Smooth muscle cell (in vitro differentiated cells): ENCODE measurements around the gene CNTNAP2. TPM values are rescaled to one million over a fixed set of nuclear protein-coding genes. Genes with fewer than 3 reads are reported as not detected.

ENCODE experiments used
- DNase-seq: peaks from one replicate; lab custom pipeline; 2025; ENCODE audit not compliant: unreplicated experiment; lab: John Stamatoyannopoulos, UW
- H2AFZ ChIP-seq: fragments of 200-600 bp; sonication (generic); 2 replicates; pipeline ENCODE4 v1.6.0; 2016; ENCODE audit warnings: antibody characterized with exemption, low read depth, mild to moderate bottlenecking
- H3F3A ChIP-seq: fragments of 200-600 bp; sonication (generic); 2 replicates; pipeline ENCODE4 v1.6.0; 2017; ENCODE audit warnings: antibody characterized with exemption, low read depth
- H3K27ac ChIP-seq: fragments of 200-600 bp; sonication (generic); 2 replicates; pipeline ENCODE4 v1.5.1; 2016; ENCODE audit warnings: low read depth, mild to moderate bottlenecking
- H3K27me3 ChIP-seq: fragments of 200-600 bp; sonication (generic); 2 replicates; pipeline ENCODE4 v1.6.1; 2016; ENCODE audit warnings: low read depth, mild to moderate bottlenecking
- H3K36me3 ChIP-seq: fragments of 200-600 bp; sonication (generic); 2 replicates; pipeline ENCODE4 v1.5.1; 2016; ENCODE audit warnings: low read depth
- H3K4me1 ChIP-seq: fragments of 200-600 bp; sonication (generic); 2 replicates; pipeline ENCODE4 v1.5.1; 2016; ENCODE audit warnings: low read depth
- H3K4me2 ChIP-seq: fragments of 200-600 bp; sonication (generic); 2 replicates; pipeline ENCODE4 v1.6.0; 2016; ENCODE audit warnings: mild to moderate bottlenecking
- H3K4me3 ChIP-seq: fragments of 200-600 bp; sonication (generic); 2 replicates; pipeline ENCODE4 v1.5.1; 2016; ENCODE audit warnings: mild to moderate bottlenecking
- H3K79me2 ChIP-seq: fragments of 200-600 bp; sonication (generic); 2 replicates; pipeline ENCODE4 v1.6.0; 2016; ENCODE audit warnings: low read depth, mild to moderate bottlenecking
- H3K9ac ChIP-seq: fragments of 200-600 bp; sonication (generic); 2 replicates; pipeline ENCODE4 v1.6.0; 2016; ENCODE audit warnings: low read depth
- H3K9me3 ChIP-seq: fragments of 200-600 bp; sonication (generic); replicated peaks from 2 replicates; pipeline ENCODE4 v1.5.1; 2016; ENCODE audit warnings: low read depth
- H4K20me1 ChIP-seq: fragments of 200-600 bp; sonication (generic); 2 replicates; pipeline ENCODE4 v1.6.0; 2016; ENCODE audit warnings: low read depth
- WGBS: methylation state at CpG from one replicate; pipeline ENCODE4 v1.1.7; 2016; ENCODE audit warnings: low lambda C conversion rate; 5-methylcytosine and 5-hydroxymethylcytosine counted together
- microRNA-seq: library from miRNA; unstranded; fragments of <30 nt; microRNA quantifications from one replicate; pipeline ENCODE4, GENCODE V29; 2016; ENCODE audit warnings: borderline number of aligned reads
- polyA plus RNA-seq: library from polyadenylated mRNA; unstranded; fragments of >200 nt; fragmentation: Nextera tagmentation; extraction: Ambion mirVana; gene quantifications from 2 replicates; pipeline ENCODE4 v1.2.1, GENCODE V29; 2016
- small RNA-seq: library from RNA; depleted of rRNA; stranded (forward); fragments of <200 nt; gene quantifications from one replicate; pipeline ENCODE3, GENCODE V24; 2014
- total RNA-seq: library from RNA; depleted of rRNA; stranded (reverse); fragments of >200 nt; gene quantifications from 2 replicates; pipeline ENCODE4 v1.2.3, GENCODE V29; 2014
- TF ChIP-seq, protein P1 (sequence below): fragments of 200-600 bp; sonication (generic); IDR thresholded peaks from 2 replicates; pipeline ENCODE4 v1.5.1; 2017; ENCODE audit warnings: borderline replicate concordance, mild to moderate bottlenecking, antibody characterized with exemption; ENCODE audit not compliant: insufficient read depth, poor library complexity, severe bottlenecking

CNTNAP2 gene
- total and polyA plus RNA-seq, 2 experiments from 2014 or later = 1.7 to 9.0 TPM

GRCh38 chr7:148468700-148469098 is 2352.1 kb downstream of the CNTNAP2 start:
- no peaks in the 10 kb centered on the region for H3K9me3 ChIP-seq
- H3K27me3 ChIP-seq = no peaks in the 10 kb centered on the region
- no peak overlapping the region for H2AFZ ChIP-seq
- no peak overlapping the region for H3K4me2 ChIP-seq
- H3K36me3 ChIP-seq = no peaks in the 10 kb centered on the region
- H3F3A ChIP-seq = no peaks in the 10 kb centered on the region
- H3K27ac ChIP-seq = no peak overlapping the region
- WGBS = 95% methylated on average over 7 of the region's 7 CpGs
- no peaks in the 10 kb centered on the region for H3K79me2 ChIP-seq
- TF ChIP-seq, protein P1, sequence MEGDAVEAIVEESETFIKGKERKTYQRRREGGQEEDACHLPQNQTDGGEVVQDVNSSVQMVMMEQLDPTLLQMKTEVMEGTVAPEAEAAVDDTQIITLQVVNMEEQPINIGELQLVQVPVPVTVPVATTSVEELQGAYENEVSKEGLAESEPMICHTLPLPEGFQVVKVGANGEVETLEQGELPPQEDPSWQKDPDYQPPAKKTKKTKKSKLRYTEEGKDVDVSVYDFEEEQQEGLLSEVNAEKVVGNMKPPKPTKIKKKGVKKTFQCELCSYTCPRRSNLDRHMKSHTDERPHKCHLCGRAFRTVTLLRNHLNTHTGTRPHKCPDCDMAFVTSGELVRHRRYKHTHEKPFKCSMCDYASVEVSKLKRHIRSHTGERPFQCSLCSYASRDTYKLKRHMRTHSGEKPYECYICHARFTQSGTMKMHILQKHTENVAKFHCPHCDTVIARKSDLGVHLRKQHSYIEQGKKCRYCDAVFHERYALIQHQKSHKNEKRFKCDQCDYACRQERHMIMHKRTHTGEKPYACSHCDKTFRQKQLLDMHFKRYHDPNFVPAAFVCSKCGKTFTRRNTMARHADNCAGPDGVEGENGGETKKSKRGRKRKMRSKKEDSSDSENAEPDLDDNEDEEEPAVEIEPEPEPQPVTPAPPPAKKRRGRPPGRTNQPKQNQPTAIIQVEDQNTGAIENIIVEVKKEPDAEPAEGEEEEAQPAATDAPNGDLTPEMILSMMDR = no peak
- DNase-seq = no peak
- no peak overlapping the region for H3K9ac ChIP-seq
- H4K20me1 ChIP-seq = no peaks in the 10 kb centered on the region
- no peaks in the 10 kb centered on the region for H3K4me1 ChIP-seq
- H3K4me3 ChIP-seq = no peak overlapping the region

Small RNAs within 50 kb of the gene (microRNA-seq; reads per million reads assigned to microRNA genes)
- not detected for gene MIR548F4

Small RNAs within 50 kb of the gene (small RNA-seq; reads per million reads assigned to genes)
- not detected for gene AC005518.2
- gene MIR548F4 = not detected
- gene RANP2 = not detected
- gene RF00012 = not detected
- not detected for gene RF00019
- gene RF02271 = not detected
- gene RN7SL456P = not detected
- gene RN7SL72P = not detected
- not detected for gene RNA5SP249
- gene RNU6-1184P = not detected
